Naive B cell (primary cell): ENCODE results near the gene C1orf105. TPM values are rescaled to one million over a fixed set of nuclear protein-coding genes. Genes with fewer than 3 reads are reported as not detected.

Experiments
- polyA plus RNA-seq, 6 donors: library from polyadenylated mRNA; unstranded; fragments of 300-500 nt; fragmentation: Illumina TruSeq; gene quantifications; one replicate each; pipeline ENCODE4 v1.2.3, GENCODE V29; 2021; ENCODE audit warnings: low read depth in 6 of 6

The C1orf105 gene
- polyA plus RNA-seq, 6 donors from 2014 or later = not detected

Other genes starting within 250 kb of the C1orf105 start
- gene PIGC, start 23.4 kb downstream of the C1orf105 start, polyA plus RNA-seq = 100 to 1,000 TPM in 1 of 6 donors, 10 to 100 TPM in 5; 70.8 to 127 (median 94.5) TPM
- 10 to 100 TPM; 18.6 to 22.0 (median 20.6) TPM for gene SUCO, start 112.5 kb downstream of the C1orf105 start, polyA plus RNA-seq
- gene FASLG, start 238.4 kb downstream of the C1orf105 start, polyA plus RNA-seq = not detected